ENCODE measurements around the gene B3GNT3. TPM values are rescaled to one million over a fixed set of nuclear protein-coding genes. Genes with fewer than 3 reads are reported as not detected.
A peak's percentile ranks its signal among the peaks of the same experiment; 100 is the strongest.
"Not testable (repeated sequence)": the region's sequence is repeated elsewhere in the genome, so short reads cannot be mapped to it uniquely, and the experiment has no call there.

B3GNT3 gene
- total RNA-seq, 6 experiments from 2014 or later: not detected

DNA sequence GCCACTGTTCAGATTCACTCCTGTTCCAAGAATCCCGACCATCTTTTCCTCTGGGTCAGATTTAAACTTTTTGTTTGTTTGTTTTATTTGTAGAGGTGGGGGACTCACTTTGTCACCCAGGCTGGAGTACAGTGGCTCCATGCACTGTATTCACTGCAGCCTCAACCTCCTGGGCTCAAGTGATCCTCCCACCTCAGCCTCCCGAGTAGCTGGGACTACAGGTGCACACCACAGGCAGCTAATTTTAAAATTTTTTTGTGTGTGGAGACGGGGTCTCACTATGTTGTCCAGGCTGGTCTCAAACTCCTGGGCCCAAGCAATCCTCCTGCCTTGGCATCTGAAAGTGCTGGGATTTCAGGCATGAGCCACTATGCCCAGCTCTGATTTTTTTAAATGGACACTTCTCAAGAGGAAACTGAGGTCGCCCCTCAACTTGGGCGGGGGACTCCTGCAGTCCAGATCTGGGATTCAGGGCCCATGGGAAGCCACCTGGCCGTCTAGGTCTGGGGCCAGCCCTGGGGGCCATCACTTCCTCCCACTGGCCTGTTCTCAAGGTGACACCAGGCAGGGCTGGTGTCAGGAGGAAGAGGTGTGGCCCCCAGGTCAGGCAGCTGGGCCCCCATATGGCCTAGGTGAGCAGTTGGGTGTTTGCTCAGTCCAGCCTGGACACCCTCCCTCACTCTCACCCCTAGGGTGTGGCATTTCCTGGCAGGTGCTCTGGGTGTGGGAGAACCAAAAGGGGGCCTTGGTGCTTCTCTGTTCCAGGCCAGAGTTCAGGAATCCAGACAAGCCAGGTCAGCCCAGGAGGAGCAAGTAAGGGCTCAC is 1.3 kb downstream of the B3GNT3 start:
- Mint-ChIP-seq H3K27ac (no peak overlapping the region), H3K4me3 (no peak overlapping the region), H3K9me3 (no peaks in the 10 kb centered on the region), H3K4me1 (ENCODE audit: low read depth) (peaks cover 19% of the 10 kb centered on the region), H3K27me3 (ENCODE audit: insufficient read depth) (peaks cover 30% of the 10 kb centered on the region), H3K36me3 (ENCODE audit: low read depth) (no peaks in the 10 kb centered on the region)
- no peak for DNase-seq
- TF ChIP-seq, protein P1, sequence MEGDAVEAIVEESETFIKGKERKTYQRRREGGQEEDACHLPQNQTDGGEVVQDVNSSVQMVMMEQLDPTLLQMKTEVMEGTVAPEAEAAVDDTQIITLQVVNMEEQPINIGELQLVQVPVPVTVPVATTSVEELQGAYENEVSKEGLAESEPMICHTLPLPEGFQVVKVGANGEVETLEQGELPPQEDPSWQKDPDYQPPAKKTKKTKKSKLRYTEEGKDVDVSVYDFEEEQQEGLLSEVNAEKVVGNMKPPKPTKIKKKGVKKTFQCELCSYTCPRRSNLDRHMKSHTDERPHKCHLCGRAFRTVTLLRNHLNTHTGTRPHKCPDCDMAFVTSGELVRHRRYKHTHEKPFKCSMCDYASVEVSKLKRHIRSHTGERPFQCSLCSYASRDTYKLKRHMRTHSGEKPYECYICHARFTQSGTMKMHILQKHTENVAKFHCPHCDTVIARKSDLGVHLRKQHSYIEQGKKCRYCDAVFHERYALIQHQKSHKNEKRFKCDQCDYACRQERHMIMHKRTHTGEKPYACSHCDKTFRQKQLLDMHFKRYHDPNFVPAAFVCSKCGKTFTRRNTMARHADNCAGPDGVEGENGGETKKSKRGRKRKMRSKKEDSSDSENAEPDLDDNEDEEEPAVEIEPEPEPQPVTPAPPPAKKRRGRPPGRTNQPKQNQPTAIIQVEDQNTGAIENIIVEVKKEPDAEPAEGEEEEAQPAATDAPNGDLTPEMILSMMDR (IDR thresholded peaks at IDR 0.05): no peak

DNA sequence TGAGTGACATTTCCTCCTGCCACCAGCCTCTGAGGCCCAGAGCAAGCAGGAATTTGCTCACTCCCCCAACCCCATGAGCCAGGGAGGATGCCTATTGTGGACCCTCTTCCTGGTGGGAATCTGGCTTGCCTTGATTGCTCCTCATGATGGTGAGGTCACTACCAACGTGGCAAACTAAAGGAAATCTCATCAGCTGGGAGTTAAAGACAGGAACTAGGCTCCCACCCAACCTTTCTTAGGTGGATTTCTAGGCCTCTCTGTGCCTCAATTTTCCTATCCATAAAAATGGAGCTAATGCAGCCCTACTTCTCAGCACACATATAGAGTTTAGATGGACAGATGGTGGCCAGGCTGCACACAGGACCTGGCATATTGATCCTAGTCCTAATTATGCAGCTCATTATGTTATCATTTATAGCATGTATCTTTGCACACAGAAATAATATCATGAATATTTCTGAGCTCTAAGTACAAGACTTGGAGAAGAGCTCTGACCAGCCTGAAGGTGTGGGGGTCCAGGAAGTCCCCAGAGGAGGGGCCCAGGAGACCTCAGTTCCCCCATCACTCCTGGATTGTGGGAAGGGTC is 2.0 kb downstream of the B3GNT3 start:
- H3K27ac Mint-ChIP-seq: no peak overlapping the region

GRCh38 chr19:17797424-17798201 is 2.7 kb downstream of the B3GNT3 start:
- peaks cover 28% of the 10 kb centered on the region for H3K27me3 Mint-ChIP-seq (ENCODE audit: insufficient read depth)
- H3K36me3 Mint-ChIP-seq (ENCODE audit: low read depth): no peaks in the 10 kb centered on the region
- H3K4me1 Mint-ChIP-seq (ENCODE audit: low read depth): peaks cover 12% of the 10 kb centered on the region
- no peaks in the 10 kb centered on the region for H3K9me3 Mint-ChIP-seq
- no peak overlapping the region for H3K27ac Mint-ChIP-seq
- DNase-seq: peak; percentile 66
- TF ChIP-seq, protein P1 (IDR thresholded peaks at IDR 0.05): no peak
- no peak overlapping the region for H3K4me3 Mint-ChIP-seq

More for the DNA sequence above, 2.0 kb downstream of the B3GNT3 start:
- Mint-ChIP-seq H3K4me1 (ENCODE audit: low read depth) (peaks cover 13% of the 10 kb centered on the region), H3K9me3 (no peaks in the 10 kb centered on the region), H3K27me3 (ENCODE audit: insufficient read depth) (peaks cover 27% of the 10 kb centered on the region), H3K36me3 (ENCODE audit: low read depth) (no peaks in the 10 kb centered on the region), H3K4me3 (no peak overlapping the region)
- DNase-seq: no peak
- TF ChIP-seq, protein P1 (IDR thresholded peaks at IDR 0.05): no peak

- H3K4me3 Mint-ChIP-seq; H3K36me3 Mint-ChIP-seq (ENCODE audit: low read depth); H3K27ac Mint-ChIP-seq; DNase-seq; H3K9me3 Mint-ChIP-seq: not testable (repeated sequence)
- Mint-ChIP-seq H3K4me1 (ENCODE audit: low read depth) (peaks cover 12% of the 10 kb centered on the region), H3K27me3 (ENCODE audit: insufficient read depth) (peaks cover 28% of the 10 kb centered on the region)
Measured at GRCh38 chr19:17798599-17798998, 3.7 kb downstream of the B3GNT3 start.

DNA sequence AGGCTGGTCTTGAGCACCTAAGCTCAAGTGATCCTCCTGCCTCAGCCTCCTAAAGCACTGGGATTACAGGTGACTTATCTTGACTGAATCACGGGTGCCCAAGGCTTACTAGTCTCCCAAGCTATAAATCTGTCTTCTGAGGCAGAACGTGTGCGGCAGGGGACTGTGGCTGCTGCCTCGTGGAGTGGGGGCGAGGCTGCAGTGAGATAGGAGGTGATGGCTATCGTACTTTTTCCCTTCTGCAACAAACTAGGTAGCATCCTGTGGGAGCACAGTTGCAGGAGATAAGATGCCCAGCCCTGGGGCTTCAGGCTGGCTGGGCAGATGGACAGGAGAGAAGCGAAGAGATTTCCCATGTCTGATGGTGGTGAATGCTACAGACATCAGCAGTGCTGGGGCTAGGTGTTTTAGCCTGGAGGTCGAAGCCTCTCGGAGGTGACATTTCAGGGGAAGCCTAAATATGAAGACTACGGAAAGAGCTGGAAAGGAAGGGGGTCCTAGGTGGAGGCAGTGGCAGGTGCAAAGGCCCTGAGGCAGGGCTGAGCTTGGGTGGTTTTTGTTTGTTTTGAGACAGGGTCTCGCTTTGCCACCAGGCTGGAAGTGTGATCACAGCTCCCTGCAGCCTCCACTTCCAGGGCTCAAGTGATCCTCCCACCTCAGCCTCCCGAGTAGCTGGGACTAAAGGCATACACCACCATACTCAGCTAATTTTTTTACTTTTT is 7.4 kb downstream of the B3GNT3 start:
- no peak overlapping the region for H3K4me3 Mint-ChIP-seq
- peaks cover 20% of the 10 kb centered on the region for H3K27me3 Mint-ChIP-seq (ENCODE audit: insufficient read depth)
- H3K36me3 Mint-ChIP-seq (ENCODE audit: low read depth): no peaks in the 10 kb centered on the region
- DNase-seq: no peak
- TF ChIP-seq, protein P1 (IDR thresholded peaks at IDR 0.05): no peak
- peaks cover 7% of the 10 kb centered on the region for H3K4me1 Mint-ChIP-seq (ENCODE audit: low read depth)
- H3K9me3 Mint-ChIP-seq: no peaks in the 10 kb centered on the region
- H3K27ac Mint-ChIP-seq: no peak overlapping the region

All from HFFc6 (cell line).